LoVo (cell line): ENCODE data around the gene CNKSR2.

ENCODE experiments used
- DNase-seq: peaks from one replicate; pipeline ENCODE4 v3.0.0-alpha.2; 2016; ENCODE audit warnings: low spot score

CNKSR2 gene

GRCh38 chrX:21675931-21676330 is 301.7 kb downstream of the CNKSR2 start:
- no peak for DNase-seq

- no peak for DNase-seq
These were observed 303.9 kb downstream of the CNKSR2 start for GRCh38 chrX:21678048-21678612.

- no peak for DNase-seq
These were observed 309.7 kb downstream of the CNKSR2 start for GRCh38 chrX:21683941-21684340.

- no peak for DNase-seq
These were observed 317.3 kb downstream of the CNKSR2 start for GRCh38 chrX:21691512-21692018.

GRCh38 chrX:21698272-21698671 is 324.1 kb downstream of the CNKSR2 start:
- DNase-seq = no peak

GRCh38 chrX:21699136-21699535 is 324.9 kb downstream of the CNKSR2 start:
- no peak for DNase-seq

- no peak for DNase-seq
These were observed 326.1 kb downstream of the CNKSR2 start for GRCh38 chrX:21700275-21700674.

GRCh38 chrX:21700967-21701366 is 326.7 kb downstream of the CNKSR2 start:
- no peak for DNase-seq

- no peak for DNase-seq
These were observed 328.5 kb downstream of the CNKSR2 start for GRCh38 chrX:21702725-21703124.
